Thyroid gland (tissue), 4 donors: Measurements from ENCODE around the gene NOP53.

Experiments used
- CTCF ChIP-seq, 6 experiments: fragments of 200-600 bp in 3 of 6; fragments of 450-650 bp in 3 of 6; sonication (generic) in 3 of 6; IDR thresholded peaks; one replicate each; pipeline ENCODE4 v1.5.1; 2016 to 2019; ENCODE audit warnings: antibody characterized with exemption in 6 of 6, mild to moderate bottlenecking in 2 of 6, inconsistent platforms in 1 of 6, moderate library complexity in 1 of 6
- POLR2A ChIP-seq, 2 donors: fragments of 450-650 bp; IDR thresholded peaks; one replicate each; pipeline ENCODE4 v1.6.1; 2017; ENCODE audit warnings: antibody characterized with exemption in 2 of 2, mild to moderate bottlenecking in 2 of 2, moderate library complexity in 1 of 2

GRCh38 chr19:47801270-47801669 lies 55.9 kb downstream of the NOP53 start:
- TF ChIP-seq CTCF (IDR thresholded peaks at IDR 0.05) = no peak
- no peak for TF ChIP-seq POLR2A (IDR thresholded peaks at IDR 0.05)
